Ishikawa (cell line): ENCODE results near the gene FBXO31.

Experiments
- CEBPB ChIP-seq: IDR thresholded peaks from 2 replicates; pipeline ENCODE4 v1.6.1; 2012
- EGR1 ChIP-seq: IDR thresholded peaks from 2 replicates; pipeline ENCODE4 v1.6.1; 2012
- EP300 ChIP-seq: IDR thresholded peaks from 2 replicates; pipeline ENCODE4 v1.6.1; 2012; ENCODE audit warnings: borderline replicate concordance
- FOXM1 ChIP-seq: IDR thresholded peaks from 2 replicates; pipeline ENCODE4 v1.6.1; 2012; ENCODE audit warnings: low read depth, borderline replicate concordance
- MAX ChIP-seq: IDR thresholded peaks from 2 replicates; pipeline ENCODE4 v1.6.1; 2012
- RAD21 ChIP-seq: IDR thresholded peaks from 2 replicates; pipeline ENCODE4 v1.6.1; 2012; ENCODE audit warnings: low read depth
- REST ChIP-seq: IDR thresholded peaks from 2 replicates; pipeline ENCODE4 v1.6.1; 2012; ENCODE audit warnings: low read depth, mild to moderate bottlenecking
- TAF1 ChIP-seq: IDR thresholded peaks from 2 replicates; pipeline ENCODE4 v1.6.1; 2012; ENCODE audit warnings: low read depth, mild to moderate bottlenecking
- TCF12 ChIP-seq: IDR thresholded peaks from 2 replicates; pipeline ENCODE4 v1.6.1; 2012; ENCODE audit warnings: low read depth
- TEAD4 ChIP-seq: IDR thresholded peaks from 2 replicates; pipeline ENCODE4 v1.6.1; 2012
- YY1 ChIP-seq: IDR thresholded peaks from 2 replicates; pipeline ENCODE4 v1.6.1; 2012; ENCODE audit warnings: low read depth
- ZBTB7A ChIP-seq: IDR thresholded peaks from 2 replicates; pipeline ENCODE4 v1.6.1; 2012; ENCODE audit warnings: low read depth
- TF ChIP-seq, protein P1 (sequence below): IDR thresholded peaks from 2 replicates; pipeline ENCODE4 v1.6.1; 2012

- TF ChIP-seq MAX = no peak
- TF ChIP-seq CEBPB = no peak
- TF ChIP-seq REST = no peak
- TF ChIP-seq TAF1 = no peak
- TF ChIP-seq RAD21 = no peak
- no peak for TF ChIP-seq EP300
- TF ChIP-seq TCF12 = no peak
- TF ChIP-seq EGR1 = no peak
- TF ChIP-seq YY1 = no peak
- no peak for TF ChIP-seq FOXM1
- TF ChIP-seq ZBTB7A = no peak
- no peak for TF ChIP-seq TEAD4
- TF ChIP-seq, protein P1, sequence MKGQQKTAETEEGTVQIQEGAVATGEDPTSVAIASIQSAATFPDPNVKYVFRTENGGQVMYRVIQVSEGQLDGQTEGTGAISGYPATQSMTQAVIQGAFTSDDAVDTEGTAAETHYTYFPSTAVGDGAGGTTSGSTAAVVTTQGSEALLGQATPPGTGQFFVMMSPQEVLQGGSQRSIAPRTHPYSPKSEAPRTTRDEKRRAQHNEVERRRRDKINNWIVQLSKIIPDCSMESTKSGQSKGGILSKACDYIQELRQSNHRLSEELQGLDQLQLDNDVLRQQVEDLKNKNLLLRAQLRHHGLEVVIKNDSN = no peak
Measured at GRCh38 chr16:87288753-87289362, 94.7 kb downstream of the FBXO31 start.
